GM12865 (cell line): Measurements from ENCODE around the gene CBX7.

Experiments used
- DNase-seq: peaks from one replicate; pipeline ENCODE4 v3.0.0; 2010; ENCODE audit warnings: low read depth
- H3K4me3 ChIP-seq: 2 replicates; pipeline ENCODE4 v1.5.1; 2011; ENCODE audit warnings: mild to moderate bottlenecking, low read depth, low read length, control low read depth
- CTCF ChIP-seq: IDR thresholded peaks from 2 replicates; pipeline ENCODE4 v1.5.1; 2011; ENCODE audit warnings: low read length, control low read depth, low read depth, inconsistent platforms; ENCODE audit not compliant: insufficient read depth; ENCODE audit errors: missing control alignments

CBX7 gene

DNA sequence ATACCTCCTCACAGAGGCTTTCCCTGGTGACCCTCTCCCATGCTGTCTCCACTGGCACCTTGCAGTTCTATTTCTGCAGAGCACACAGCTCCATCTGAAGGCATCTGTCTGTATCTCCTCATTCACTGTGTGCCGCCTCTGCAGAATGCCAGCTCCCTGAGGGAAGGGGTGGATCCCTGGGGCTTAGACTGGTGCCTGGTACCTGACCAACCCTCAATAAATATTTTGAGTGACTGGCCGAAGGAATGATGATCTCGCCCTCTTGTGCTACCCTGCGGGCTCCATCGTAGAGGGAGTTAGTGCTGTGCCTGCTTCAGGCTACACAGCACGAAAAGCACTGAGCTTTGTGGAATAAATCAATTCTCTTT lies 1.6 kb downstream of the CBX7 start:
- no peak for TF ChIP-seq CTCF
- no peak overlapping the region for H3K4me3 ChIP-seq
- DNase-seq = no peak

DNA sequence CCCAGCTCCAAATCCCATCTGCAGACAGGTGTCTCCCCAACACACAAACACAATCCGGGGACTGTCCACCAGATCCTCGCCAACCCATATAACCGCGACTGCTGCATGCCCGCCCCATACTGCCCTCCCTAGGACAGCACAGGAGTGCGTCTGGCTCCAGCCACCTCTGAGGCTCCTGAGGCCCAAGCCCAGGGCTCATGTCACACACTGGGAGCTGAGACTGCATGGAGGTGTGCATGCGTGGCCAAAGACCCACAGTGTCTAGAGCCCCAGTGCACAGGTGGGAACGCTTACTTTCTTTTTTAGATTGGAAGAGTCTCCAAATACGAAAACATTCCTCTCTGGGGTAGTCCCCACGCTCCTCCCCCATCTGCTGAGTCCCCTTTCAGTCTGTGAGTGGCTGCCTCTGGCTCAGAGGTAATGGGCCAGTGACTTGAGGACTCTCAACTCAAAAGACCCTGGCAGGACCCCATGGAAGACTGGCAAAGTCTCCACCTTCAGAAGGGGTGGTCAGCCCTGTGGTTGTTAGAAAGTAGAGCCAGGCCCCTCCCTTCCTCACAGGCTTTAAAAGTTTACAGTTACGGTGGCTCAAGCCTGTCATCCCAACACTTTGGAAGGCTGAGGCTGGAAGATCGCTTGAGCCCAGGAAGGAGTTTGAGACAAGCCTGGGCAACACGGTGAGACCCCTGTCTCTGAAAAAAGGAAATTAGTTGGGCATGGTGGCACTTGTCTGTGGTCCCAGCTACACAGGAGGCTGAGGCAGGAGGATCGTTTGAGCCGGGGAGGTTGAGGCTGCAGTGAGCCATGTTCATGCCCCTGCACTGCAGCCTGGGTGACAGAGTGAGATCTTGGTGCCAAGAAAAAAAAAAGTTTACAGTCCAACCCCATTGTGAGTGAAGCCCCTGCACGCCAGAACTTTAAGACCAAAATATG lies 2.3 kb downstream of the CBX7 start:
- no peak for TF ChIP-seq CTCF
- H3K4me3 ChIP-seq = no peak overlapping the region
- DNase-seq = no peak

GRCh38 chr22:39148727-39149535 lies 3.5 kb downstream of the CBX7 start:
- peak overlapping the region; percentile 16 for H3K4me3 ChIP-seq
- DNase-seq = peak; percentile 92

DNA sequence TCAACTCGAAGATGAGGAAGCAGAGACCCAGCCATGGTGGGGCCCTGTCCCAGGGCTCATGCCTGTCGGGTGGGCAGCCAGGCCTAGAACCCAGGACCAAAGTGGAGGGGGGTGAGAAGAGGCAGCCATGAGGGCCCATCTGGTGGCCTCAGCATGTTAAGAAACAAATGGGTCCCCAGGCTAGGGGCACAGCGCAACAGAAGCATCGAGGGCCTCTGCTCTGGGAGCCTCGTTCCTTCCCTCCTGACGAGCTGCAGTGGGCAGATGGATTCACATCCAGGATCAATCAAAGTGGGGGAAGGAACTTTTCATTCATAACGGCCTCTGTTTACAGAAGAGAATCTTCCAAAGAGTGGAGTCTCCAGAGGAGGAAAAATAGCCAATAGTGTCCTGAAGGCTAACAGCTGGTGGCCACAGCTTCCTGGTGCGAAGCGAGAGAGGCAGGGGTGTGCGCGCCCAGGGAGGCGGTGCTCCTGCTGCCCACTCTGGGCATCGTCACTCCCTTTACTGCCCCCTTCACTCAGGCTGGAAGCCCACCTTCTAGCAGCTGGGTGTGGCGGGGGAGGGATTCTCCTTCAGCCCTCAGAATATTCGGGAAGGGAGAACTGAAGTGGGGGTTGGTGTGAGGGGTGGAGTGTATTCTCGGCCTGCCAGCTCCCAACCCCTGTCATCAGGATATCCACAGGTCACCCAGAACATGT lies 4.3 kb downstream of the CBX7 start:
- TF ChIP-seq CTCF = no peak
- DNase-seq = no peak
- H3K4me3 ChIP-seq = peak overlapping the region; percentile 16

More at GRCh38 chr22:39148727-39149535, 3.5 kb downstream of the CBX7 start:
- TF ChIP-seq CTCF = no peak

GRCh38 chr22:39147335-39148025 lies 5.0 kb downstream of the CBX7 start:
- TF ChIP-seq CTCF = no peak
- no peak overlapping the region for H3K4me3 ChIP-seq
- DNase-seq = no peak
